Calu3 (cell line): ENCODE results near the gene FKBP11. TPM values are rescaled to one million over a fixed set of nuclear protein-coding genes. Genes with fewer than 3 reads are reported as not detected.

Source experiments
- Bru-seq: library from RNA; stranded (reverse); fragments of 400-500 nt; gene quantifications from one replicate; lab custom pipeline; 2021; lab: Mats Ljungman, UMichigan
- BruChase-seq, 2 experiments: library from RNA; stranded (reverse); fragments of 400-500 nt; gene quantifications; one replicate each; lab custom pipeline; 2021; lab: Mats Ljungman, UMichigan
- BruUV-seq: library from RNA; stranded (reverse); fragments of 400-500 nt; replicated peaks from 2 replicates; lab custom pipeline; 2021; lab: Mats Ljungman, UMichigan
- CTCF ChIA-PET: fragments of 300-600 bp; sonication (Branson Sonifier 250); formaldehyde crosslinking; loops from one replicate; lab custom pipeline; 2022; ENCODE audit warnings: antibody characterized with exemption; lab: Charles Lee
- DNase-seq: peaks from one replicate; pipeline ENCODE4 v3.0.0; 2022
- H3K27ac Mint-ChIP-seq: one replicate; pipeline ENCODE4 v1.8.0; 2022; ENCODE audit warnings: mixed read lengths; ENCODE audit not compliant: unreplicated experiment
- H3K27me3 Mint-ChIP-seq: one replicate; pipeline ENCODE4 v1.8.0; 2022; ENCODE audit warnings: mixed read lengths; ENCODE audit not compliant: unreplicated experiment
- H3K36me3 Mint-ChIP-seq: one replicate; pipeline ENCODE4 v1.8.0; 2022; ENCODE audit warnings: mild to moderate bottlenecking, moderate library complexity, mixed read lengths; ENCODE audit not compliant: insufficient read depth, unreplicated experiment
- H3K4me1 Mint-ChIP-seq: one replicate; pipeline ENCODE4 v1.8.0; 2022; ENCODE audit warnings: mild to moderate bottlenecking, low read depth, mixed read lengths; ENCODE audit not compliant: unreplicated experiment
- H3K4me3 Mint-ChIP-seq: one replicate; pipeline ENCODE4 v1.8.0; 2022; ENCODE audit warnings: mild to moderate bottlenecking, low read depth, moderate library complexity, mixed read lengths; ENCODE audit not compliant: unreplicated experiment
- H3K9me3 Mint-ChIP-seq: one replicate; pipeline ENCODE4 v1.8.0; 2022; ENCODE audit warnings: low read depth, mixed read lengths; ENCODE audit not compliant: unreplicated experiment
- CTCF ChIP-seq: fragments of 200-600 bp; IDR thresholded peaks from one replicate; pipeline ENCODE4 v1.8.0; 2022; ENCODE audit warnings: antibody characterized with exemption; ENCODE audit not compliant: unreplicated experiment
- intact Hi-C: fragments of 100-400 bp; cut with micrococcal nuclease; formaldehyde crosslinking; loops from one replicate; pipeline ENCODE4 v1.10.0; 2022; ENCODE audit not compliant: unreplicated experiment
- long read RNA-seq: library from polyadenylated mRNA; stranded (forward); transcript quantifications from one replicate; pipeline ENCODE4 v2.0.0, GENCODE V29; 2022
- total RNA-seq: library from RNA; stranded (reverse); gene quantifications from 2 replicates; pipeline ENCODE4 v1.2.3, GENCODE V29; 2022

The FKBP11 gene
- total RNA-seq (20.1 and 21.4 TPM in 2 replicates), Bru-seq, nascent RNA (percentile 76 among the genes with signal in this experiment), BruChase-seq, experiment 1, labeled RNA remaining after a 6-hour chase (percentile 96 among the genes with signal in this experiment), BruChase-seq, experiment 2, labeled RNA remaining after a 2-hour chase (percentile 94 among the genes with signal in this experiment)
- long read RNA-seq, full-length matches to known transcripts: 22 of 24 reads
- long read RNA-seq, partial matches to known transcripts: 1 of 24 reads
- long read RNA-seq, other reads (novel, unspliced or antisense): 1 of 24 reads

GRCh38 chr12:48925304-48926011 is at the start of gene FKBP11:
TSS of gene FKBP11 (minus strand) at chr12:48925492. CDS start at chr12:48925428, 64 bp downstream.
- intact Hi-C loops: no loop called here
- Mint-ChIP-seq H3K27me3 (no peaks in the 10 kb centered on the region), H3K27ac (peak within 1 kb of the TSS; percentile 27), H3K4me1 (no peaks in the 10 kb centered on the region), H3K4me3 (peak within 1 kb of the TSS; percentile 70), H3K9me3 (no peaks in the 10 kb centered on the region), H3K36me3 (peaks cover 57% of the 10 kb centered on the region)
- TF ChIP-seq CTCF: no peak
- BruUV-seq: no TSS peak
- peak; percentile 62 for DNase-seq
- CTCF ChIA-PET: interaction anchor here (0.8 to 1.8 kb wide), 3 partner anchors 11 to 73 kb away, joined by 3 to 8 read pairs (median 4); no protein-coding TSS in a partner anchor

- Mint-ChIP-seq H3K27me3 (peaks cover 93% of the 10 kb centered on the region), H3K4me3 (no peak overlapping the region), H3K4me1 (peaks cover 34% of the 10 kb centered on the region), H3K36me3 (peaks cover 6% of the 10 kb centered on the region), H3K9me3 (no peaks in the 10 kb centered on the region), H3K27ac (no peak overlapping the region)
- no TSS peak for BruUV-seq
- DNase-seq: peak; percentile 31
- intact Hi-C loops: loop anchor here (10.0 kb wide), 1 partner anchor 119 kb away; the partner anchor contains the start of gene DDX23
- CTCF ChIA-PET: no interaction called here
- TF ChIP-seq CTCF: peak; percentile 37
Measured at GRCh38 chr12:48973941-48974673, 48.8 kb upstream of the FKBP11 start.

- CTCF ChIA-PET: no interaction called here
- no peak overlapping the region for H3K4me3 Mint-ChIP-seq
Measured at GRCh38 chr12:48973531-48973930, 48.2 kb upstream of the FKBP11 start.

More at GRCh38 chr12:48973531-48973930, 48.2 kb upstream of the FKBP11 start:
- no TSS peak for BruUV-seq
- H3K9me3 Mint-ChIP-seq: no peaks in the 10 kb centered on the region
- no peak for DNase-seq
- no peak overlapping the region for H3K27ac Mint-ChIP-seq
- peaks cover 28% of the 10 kb centered on the region for H3K4me1 Mint-ChIP-seq
- intact Hi-C loops: loop anchor here (10.0 kb wide), 1 partner anchor 119 kb away; the partner anchor contains the start of gene DDX23
- TF ChIP-seq CTCF: no peak
- peaks cover 1% of the 10 kb centered on the region for H3K36me3 Mint-ChIP-seq
- H3K27me3 Mint-ChIP-seq: peaks cover 93% of the 10 kb centered on the region
